Measurements from ENCODE around the gene SYT6.
"Not testable (repeated sequence)": the region's sequence is repeated elsewhere in the genome, so short reads cannot be mapped to it uniquely, and the experiment has no call there.

The SYT6 gene

DNA sequence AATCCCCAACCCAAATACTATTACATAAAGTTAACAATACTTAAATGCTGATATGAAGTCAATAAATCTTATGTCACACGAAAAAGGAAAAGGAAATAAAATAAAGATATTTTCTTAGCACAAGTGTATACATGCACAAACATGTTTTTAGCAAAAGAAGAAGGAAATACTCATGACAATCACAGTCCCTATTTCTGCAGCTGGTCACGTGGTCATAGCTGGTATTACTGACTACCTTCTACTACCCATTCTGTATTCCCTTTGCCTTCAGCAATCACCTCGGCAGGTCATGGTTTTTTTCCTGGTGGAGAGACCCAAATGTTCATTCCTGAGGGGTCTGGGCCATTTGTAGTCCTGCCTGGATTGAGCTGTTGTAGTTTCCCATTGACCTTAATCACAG lies 88.0 kb downstream of the SYT6 start:
- not testable (repeated sequence) for DNase-seq

DNA sequence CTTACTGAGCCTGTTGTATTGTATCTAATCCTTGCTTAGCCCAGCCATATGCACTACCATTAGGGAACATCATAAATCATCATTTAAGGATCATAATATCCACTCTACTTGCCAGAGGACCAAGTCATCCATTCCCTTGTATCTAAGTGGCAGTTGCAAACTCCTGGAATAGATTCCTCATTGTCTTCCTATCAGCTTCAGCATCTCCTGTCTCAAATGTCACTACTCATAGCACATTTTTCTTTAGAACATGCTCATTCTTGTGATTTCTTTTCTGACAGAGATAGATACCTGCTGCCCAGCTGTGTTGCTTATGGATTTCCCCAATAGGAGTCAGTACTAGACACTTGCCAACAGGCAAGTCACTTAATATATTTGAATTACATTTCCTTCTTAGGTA lies 90.1 kb downstream of the SYT6 start:
- no peak for DNase-seq

DNA sequence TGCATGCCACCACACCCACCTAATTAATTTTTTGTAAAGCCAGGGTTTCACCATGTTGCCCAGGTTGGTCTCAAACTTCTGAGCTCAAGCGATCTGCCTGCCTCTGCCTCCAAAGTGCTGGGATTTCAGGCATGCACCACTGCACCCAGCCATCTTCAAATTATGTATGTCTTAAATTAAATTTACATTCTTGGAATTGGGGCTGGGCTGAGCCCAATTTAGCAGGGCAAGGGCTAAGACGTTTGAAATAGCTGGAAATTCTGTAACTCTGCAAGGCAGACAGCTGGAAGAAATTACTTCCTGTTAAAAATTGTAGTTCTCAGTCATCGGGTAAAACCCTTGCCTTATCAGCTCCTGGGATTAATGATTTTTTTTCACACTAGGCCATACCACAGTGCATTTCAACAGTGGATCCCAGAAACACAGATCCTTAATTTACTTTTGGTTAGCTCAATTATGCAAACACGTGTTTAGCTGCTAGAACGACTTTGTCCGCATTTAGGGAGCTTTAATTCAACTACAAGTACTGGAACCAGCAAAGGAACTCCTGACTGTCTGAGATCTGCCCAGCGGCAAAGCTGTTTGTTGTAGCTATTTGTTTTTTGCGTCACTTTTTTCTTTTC lies 91.1 kb downstream of the SYT6 start:
- DNase-seq, result no peak

DNA sequence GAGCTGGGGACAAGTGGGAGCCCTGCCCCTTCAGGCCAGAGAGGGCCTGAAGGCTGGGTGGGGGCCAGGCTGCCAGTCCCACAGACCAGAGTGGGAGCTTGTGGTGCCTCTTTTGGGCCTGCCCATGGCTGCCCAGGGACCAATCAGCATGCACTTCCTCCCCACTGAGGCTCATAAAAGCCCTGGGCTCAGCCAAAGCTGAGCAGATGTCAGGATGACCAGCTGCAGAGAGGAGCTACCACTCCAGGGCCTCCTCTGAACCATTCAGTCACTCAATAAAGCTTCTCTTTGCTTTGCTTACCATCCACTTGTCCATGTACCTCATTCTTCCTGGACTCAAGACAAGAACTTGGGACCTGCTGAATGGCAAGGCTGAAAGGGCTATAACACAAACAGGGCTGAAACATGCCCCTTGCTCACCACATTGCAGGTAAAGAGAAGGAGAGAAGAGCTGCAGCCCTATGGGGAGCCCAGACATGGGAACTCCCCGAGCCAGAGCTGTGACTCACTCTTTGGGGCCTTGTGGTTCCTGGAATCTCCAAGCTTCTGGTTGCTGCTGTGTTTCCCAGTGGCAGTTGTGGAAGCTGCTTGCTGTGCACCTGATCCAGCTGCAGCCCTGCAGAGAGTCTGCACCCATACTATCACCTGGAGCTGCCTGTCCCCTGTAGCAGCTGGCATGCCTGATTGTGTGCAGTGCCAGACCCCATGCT lies 92.4 kb downstream of the SYT6 start:
- DNase-seq, result no peak

DNA sequence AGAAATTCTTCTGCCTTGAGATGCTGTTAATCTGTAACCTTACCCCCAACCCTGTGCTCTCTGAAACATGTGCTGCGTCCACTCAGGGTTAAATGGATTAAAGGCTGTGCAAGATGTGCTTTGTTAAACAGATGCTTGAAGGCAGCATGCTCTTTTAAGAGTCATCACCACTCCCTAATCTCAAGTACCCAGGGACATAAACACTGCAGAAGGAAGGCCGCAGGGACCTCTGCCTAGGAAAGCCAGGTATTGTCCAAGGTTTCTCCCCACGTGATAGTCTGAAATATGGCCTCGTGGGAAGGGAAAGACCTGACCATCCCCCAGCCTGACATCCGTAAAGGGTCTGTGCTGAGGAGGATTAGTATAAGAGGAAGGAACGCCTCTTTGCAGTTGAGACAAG lies 95.4 kb downstream of the SYT6 start:
- DNase-seq, result not testable (repeated sequence)

DNA sequence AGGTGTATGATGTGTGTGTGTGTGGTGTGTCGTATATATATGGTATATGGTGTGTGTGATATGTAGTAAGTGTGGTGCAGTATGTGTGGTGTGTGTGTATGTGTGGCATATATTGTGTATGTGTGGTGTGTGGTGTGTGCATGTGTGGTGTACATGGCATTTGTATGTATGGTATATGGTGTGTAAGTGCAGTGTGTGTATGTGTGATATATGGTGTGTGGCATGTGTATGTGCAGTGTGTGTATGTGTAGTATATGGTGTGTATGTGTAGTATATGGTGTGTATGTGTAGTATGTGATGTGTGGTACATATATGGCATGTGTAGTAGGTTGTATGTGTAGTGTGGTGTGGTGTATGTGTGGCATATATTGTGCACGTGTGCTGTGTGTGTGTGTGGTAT lies 99.5 kb downstream of the SYT6 start:
- no peak for DNase-seq

DNA sequence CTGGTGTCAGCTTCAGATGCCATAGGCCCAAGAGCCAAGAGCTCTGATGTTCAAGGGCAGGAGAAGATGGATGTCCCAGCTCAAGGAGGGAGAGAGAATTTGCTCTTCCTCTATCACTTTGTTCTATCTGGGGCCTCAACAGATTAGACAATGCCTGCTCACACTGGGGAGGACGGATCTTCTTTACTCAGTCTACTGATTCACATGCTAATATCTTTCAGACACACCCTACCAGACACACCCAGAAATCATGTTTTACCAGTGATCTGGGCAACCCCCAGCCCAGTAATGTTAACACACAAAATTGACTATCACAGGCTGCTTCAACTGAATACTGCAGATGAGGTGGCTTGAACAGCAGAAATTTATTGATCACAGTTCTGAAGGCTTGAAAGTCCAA lies 105.4 kb downstream of the SYT6 start:
- DNase-seq, result no peak

DNA sequence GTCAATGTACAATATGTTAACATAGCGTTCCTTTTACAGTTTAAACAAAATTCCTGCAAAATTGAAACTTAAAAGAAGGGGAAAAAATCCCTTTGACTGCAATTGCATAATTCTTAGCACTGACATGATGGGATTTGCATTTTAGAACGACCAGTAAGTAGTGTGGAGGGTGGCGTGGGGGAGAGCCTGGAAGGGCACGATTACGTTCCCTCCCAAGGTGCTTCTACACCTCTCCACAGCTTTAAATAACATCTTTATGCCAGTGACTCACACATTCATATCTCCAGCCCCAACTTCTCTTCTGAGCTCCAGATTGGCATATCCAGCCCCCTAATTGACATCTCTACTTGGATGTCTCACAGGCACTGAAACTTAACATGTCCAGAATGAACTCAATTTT lies 110.1 kb downstream of the SYT6 start:
- DNase-seq, result no peak

DNA sequence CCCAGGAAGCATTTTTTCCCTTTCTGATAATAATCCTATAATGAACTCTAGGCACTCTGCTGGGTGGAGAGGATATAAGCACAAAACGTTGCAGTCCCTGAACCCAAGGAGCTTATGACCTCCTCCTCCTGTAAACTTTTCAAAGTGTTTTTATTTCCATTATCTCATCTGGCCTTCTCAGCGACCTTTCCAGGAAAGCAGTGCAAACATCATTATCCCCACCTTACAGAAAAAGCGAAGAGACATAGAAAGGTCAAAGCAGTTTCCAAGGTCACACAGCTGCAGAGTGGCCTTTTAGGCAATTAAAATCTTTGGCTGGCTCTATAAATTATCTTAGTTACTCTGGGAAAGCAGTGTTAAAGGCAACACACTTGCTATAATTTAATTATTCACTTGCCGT lies 110.6 kb downstream of the SYT6 start:
- DNase-seq, result no peak

DNA sequence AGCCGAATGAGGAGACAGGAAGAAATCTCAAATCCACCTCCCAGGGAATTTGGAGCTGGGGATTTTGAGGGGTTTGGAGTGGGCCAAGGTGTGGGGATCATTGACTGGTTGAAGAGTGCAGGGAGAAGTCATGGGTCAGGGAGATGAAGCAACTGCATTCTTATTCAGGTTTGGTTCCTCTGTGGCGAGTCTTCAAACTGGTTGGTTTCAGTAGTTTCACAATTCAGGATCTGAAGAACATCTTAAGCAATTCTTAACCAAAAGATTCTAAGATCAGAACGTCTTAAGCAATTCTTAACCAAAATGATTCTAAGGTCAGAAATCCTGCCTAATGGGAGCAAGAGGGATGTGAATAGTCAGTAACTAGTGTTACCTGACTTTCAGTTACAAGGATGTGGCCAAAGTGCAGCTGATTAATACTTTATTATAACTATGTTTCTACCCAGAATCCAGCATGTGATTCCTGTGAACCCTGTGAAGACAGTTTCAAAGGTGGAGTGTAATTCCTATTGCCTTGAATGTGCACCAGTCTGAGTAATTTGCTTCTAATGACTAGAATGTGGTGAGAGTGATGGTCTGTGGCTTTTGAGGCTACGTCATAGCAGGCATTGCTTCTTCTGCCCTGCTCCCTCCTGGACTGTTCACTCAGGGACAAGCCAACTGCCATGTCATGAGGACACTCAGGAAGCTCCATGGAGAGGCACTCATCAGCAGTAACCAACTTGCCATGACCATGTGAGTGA lies 113.2 kb downstream of the SYT6 start:
- DNase-seq, result no peak

Measured in activated naive CD4-positive, alpha-beta T cell treated with anti-CD3 and anti-CD28 coated beads, Interleukin-2, amount 50 U/mL, for 16 hours (primary cell).